ENCODE results near the gene TINAGL1. TPM values are rescaled to one million over a fixed set of nuclear protein-coding genes. Genes with fewer than 3 reads are reported as not detected.
A peak's percentile ranks its signal among the peaks of the same experiment; 100 is the strongest.

TINAGL1 gene
- total and polyA plus RNA-seq, 2 of the 13 experiments (the other 11 are each of a cell fraction or from before 2014, with no cell fraction given): 24.7 to 76.8 TPM

DNA sequence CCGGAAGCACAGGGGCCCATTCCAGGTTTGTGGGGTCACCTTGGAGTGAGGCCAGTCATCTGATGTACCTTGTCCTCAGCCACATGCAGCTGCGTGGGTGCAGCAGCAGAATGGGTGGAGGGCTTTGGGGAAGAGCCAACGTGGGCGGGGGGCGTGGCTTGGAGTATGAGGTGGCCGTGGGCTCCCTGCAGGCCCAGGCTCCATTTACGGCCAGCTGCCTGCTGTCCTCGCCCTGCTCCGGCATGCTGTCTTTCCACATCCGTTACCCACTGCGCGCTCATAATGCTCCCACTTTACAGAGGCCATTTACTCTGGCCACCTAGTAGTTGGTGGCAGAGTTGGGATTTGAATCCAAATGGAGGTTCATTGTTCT, 27.8 kb upstream of the TINAGL1 start (continued):
- TF ChIP-seq WIZ (CRISPR knock-in tag; IDR thresholded peaks at IDR 0.05) (peak; percentile 51; the same call in 1 of the 2 replicates), MAFK (conservative IDR thresholded peaks at IDR 0.05 in 1 of 2, IDR thresholded peaks at IDR 0.05 in 1 of 2; ENCODE audit: low read length in 2 of 2) (no peak), SMC3 (IDR thresholded peaks at IDR 0.05; ENCODE audit: low read length) (no peak), MLLT10 (CRISPR knock-in tag; IDR thresholded peaks at IDR 0.05) (no peak), SOX13 (IDR thresholded peaks at IDR 0.05) (no peak), SOX13 (CRISPR knock-in tag; conservative IDR thresholded peaks at IDR 0.05 in 1 of 2, IDR thresholded peaks at IDR 0.05 in 1 of 2) (no peak), ARID5B (CRISPR knock-in tag; IDR thresholded peaks at IDR 0.05) (no peak), SETDB1 (CRISPR knock-in tag; IDR thresholded peaks at IDR 0.05; ENCODE audit: borderline replicate concordance) (0 out of 2 replicates have a peak, but pooled peaks have one; percentile 25), GATA4 (IDR thresholded peaks at IDR 0.05; ENCODE audit: borderline replicate concordance, low read depth) (no peak), GTF2F1 (IDR thresholded peaks at IDR 0.05; ENCODE audit: low read length) (no peak), MEIS2 (CRISPR knock-in tag; IDR thresholded peaks at IDR 0.05) (no peak), NR1H2 (CRISPR knock-in tag; IDR thresholded peaks at IDR 0.05; ENCODE audit: borderline replicate concordance, low read depth) (no peak), PITX1 (CRISPR knock-in tag; IDR thresholded peaks at IDR 0.05) (no peak), ISX (CRISPR knock-in tag; conservative IDR thresholded peaks at IDR 0.05) (no peak)
- TF ChIP-seq, protein P1, sequence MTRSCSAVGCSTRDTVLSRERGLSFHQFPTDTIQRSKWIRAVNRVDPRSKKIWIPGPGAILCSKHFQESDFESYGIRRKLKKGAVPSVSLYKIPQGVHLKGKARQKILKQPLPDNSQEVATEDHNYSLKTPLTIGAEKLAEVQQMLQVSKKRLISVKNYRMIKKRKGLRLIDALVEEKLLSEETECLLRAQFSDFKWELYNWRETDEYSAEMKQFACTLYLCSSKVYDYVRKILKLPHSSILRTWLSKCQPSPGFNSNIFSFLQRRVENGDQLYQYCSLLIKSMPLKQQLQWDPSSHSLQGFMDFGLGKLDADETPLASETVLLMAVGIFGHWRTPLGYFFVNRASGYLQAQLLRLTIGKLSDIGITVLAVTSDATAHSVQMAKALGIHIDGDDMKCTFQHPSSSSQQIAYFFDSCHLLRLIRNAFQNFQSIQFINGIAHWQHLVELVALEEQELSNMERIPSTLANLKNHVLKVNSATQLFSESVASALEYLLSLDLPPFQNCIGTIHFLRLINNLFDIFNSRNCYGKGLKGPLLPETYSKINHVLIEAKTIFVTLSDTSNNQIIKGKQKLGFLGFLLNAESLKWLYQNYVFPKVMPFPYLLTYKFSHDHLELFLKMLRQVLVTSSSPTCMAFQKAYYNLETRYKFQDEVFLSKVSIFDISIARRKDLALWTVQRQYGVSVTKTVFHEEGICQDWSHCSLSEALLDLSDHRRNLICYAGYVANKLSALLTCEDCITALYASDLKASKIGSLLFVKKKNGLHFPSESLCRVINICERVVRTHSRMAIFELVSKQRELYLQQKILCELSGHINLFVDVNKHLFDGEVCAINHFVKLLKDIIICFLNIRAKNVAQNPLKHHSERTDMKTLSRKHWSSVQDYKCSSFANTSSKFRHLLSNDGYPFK (CRISPR knock-in tag; IDR thresholded peaks at IDR 0.05; ENCODE audit: borderline replicate concordance): no peak
- TF ChIP-seq, protein P2, sequence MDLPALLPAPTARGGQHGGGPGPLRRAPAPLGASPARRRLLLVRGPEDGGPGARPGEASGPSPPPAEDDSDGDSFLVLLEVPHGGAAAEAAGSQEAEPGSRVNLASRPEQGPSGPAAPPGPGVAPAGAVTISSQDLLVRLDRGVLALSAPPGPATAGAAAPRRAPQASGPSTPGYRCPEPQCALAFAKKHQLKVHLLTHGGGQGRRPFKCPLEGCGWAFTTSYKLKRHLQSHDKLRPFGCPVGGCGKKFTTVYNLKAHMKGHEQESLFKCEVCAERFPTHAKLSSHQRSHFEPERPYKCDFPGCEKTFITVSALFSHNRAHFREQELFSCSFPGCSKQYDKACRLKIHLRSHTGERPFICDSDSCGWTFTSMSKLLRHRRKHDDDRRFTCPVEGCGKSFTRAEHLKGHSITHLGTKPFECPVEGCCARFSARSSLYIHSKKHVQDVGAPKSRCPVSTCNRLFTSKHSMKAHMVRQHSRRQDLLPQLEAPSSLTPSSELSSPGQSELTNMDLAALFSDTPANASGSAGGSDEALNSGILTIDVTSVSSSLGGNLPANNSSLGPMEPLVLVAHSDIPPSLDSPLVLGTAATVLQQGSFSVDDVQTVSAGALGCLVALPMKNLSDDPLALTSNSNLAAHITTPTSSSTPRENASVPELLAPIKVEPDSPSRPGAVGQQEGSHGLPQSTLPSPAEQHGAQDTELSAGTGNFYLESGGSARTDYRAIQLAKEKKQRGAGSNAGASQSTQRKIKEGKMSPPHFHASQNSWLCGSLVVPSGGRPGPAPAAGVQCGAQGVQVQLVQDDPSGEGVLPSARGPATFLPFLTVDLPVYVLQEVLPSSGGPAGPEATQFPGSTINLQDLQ (CRISPR knock-in tag; IDR thresholded peaks at IDR 0.05): no peak
- TF ChIP-seq, protein P3, sequence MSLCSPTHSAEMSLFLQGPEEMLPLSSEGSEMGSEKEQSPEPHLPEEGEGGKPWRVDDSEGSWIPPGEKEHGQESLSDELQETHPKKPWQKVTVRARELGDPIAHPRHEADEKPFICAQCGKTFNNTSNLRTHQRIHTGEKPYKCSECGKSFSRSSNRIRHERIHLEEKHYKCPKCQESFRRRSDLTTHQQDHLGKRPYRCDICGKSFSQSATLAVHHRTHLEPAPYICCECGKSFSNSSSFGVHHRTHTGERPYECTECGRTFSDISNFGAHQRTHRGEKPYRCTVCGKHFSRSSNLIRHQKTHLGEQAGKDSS (CRISPR knock-in tag; IDR thresholded peaks at IDR 0.05; ENCODE audit: borderline replicate concordance, low read depth): 0 out of 2 replicates have a peak, but pooled peaks have one; percentile 8
- TF ChIP-seq, protein P4, sequence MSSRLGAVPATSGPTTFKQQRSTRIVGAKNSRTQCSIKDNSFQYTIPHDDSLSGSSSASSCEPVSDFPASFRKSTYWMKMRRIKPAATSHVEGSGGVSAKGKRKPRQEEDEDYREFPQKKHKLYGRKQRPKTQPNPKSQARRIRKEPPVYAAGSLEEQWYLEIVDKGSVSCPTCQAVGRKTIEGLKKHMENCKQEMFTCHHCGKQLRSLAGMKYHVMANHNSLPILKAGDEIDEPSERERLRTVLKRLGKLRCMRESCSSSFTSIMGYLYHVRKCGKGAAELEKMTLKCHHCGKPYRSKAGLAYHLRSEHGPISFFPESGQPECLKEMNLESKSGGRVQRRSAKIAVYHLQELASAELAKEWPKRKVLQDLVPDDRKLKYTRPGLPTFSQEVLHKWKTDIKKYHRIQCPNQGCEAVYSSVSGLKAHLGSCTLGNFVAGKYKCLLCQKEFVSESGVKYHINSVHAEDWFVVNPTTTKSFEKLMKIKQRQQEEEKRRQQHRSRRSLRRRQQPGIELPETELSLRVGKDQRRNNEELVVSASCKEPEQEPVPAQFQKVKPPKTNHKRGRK (CRISPR knock-in tag; IDR thresholded peaks at IDR 0.05): no peak

All from HepG2 (cell line).